Fibroblast of lung (primary cell): ENCODE results near the gene FBXO41.

ENCODE experiments used
- EZH2 ChIP-seq: IDR thresholded peaks from 2 replicates; pipeline ENCODE4 v1.5.1; 2012; ENCODE audit warnings: low read length, control low read depth, mild to moderate bottlenecking; ENCODE audit errors: missing control alignments
- TF ChIP-seq, protein P1 (sequence below), 2 donors: IDR thresholded peaks in 1 of 2; conservative IDR thresholded peaks in 1 of 2; 1 replicate in 1 of 2; 2 replicates in 1 of 2; pipeline ENCODE4 v1.5.1; 2011 to 2012; ENCODE audit warnings: low read length in 2 of 2, control low read depth in 1 of 2, inconsistent platforms in 1 of 2, low read depth in 1 of 2, mild to moderate bottlenecking in 1 of 2

DNA sequence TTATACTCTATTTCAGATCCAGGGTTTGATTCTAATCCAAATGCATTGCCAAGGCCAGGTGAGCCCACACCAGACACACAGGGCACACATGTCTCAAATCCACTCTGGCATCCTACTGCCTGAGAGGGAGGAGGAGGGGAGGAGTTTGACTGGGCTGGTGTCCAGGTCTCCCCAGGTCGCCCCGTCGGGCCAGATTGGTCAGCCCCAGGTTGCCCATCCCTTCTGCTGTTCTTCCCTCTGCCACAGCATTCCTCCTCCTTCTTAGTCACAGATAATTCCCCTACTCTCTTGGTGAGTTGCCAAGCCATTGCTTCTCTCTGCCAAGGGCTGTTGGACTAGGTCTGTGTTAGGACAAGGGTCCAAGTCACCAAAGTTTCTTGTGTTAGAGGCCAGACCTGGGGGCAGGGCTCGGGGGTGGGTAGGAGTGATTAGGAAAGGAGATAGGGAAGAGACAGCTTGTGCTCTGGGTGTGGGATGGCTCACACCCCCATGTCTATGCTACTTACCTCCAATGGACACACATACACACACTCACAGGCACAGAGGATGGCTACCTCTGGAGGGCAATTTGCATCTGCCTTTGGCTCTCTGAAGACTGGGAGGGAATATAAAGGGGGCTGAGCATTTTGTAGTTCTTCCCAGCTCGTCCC, 11.6 kb upstream of the FBXO41 start:
- TF ChIP-seq, protein P1, sequence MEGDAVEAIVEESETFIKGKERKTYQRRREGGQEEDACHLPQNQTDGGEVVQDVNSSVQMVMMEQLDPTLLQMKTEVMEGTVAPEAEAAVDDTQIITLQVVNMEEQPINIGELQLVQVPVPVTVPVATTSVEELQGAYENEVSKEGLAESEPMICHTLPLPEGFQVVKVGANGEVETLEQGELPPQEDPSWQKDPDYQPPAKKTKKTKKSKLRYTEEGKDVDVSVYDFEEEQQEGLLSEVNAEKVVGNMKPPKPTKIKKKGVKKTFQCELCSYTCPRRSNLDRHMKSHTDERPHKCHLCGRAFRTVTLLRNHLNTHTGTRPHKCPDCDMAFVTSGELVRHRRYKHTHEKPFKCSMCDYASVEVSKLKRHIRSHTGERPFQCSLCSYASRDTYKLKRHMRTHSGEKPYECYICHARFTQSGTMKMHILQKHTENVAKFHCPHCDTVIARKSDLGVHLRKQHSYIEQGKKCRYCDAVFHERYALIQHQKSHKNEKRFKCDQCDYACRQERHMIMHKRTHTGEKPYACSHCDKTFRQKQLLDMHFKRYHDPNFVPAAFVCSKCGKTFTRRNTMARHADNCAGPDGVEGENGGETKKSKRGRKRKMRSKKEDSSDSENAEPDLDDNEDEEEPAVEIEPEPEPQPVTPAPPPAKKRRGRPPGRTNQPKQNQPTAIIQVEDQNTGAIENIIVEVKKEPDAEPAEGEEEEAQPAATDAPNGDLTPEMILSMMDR (conservative IDR thresholded peaks at IDR 0.05 in 1 of 2, IDR thresholded peaks at IDR 0.05 in 1 of 2; ENCODE audit: low read depth in 1 of 2, low read length in 2 of 2), result no peak
- TF ChIP-seq EZH2, result no peak
